M059J (cell line): ENCODE measurements around the gene ATP10A. TPM values are rescaled to one million over a fixed set of nuclear protein-coding genes. Genes with fewer than 3 reads are reported as not detected.

Experiments
- DNase-seq: peaks from one replicate; pipeline ENCODE4 v3.0.0-alpha.2; 2012; ENCODE audit warnings: low read depth
- total RNA-seq: library from RNA; depleted of rRNA; stranded (reverse); fragments of >200 nt; shearing (Covaris generic); gene quantifications from 2 replicates; pipeline ENCODE4 v1.2.3, GENCODE V29; 2014

Gene ATP10A
- total RNA-seq, 1 experiment from 2014 or later: not detected

- no peak for DNase-seq
Observed at GRCh38 chr15:25793354-25794050, 69.6 kb downstream of the ATP10A start.

GRCh38 chr15:25792128-25792527 is 71.0 kb downstream of the ATP10A start:
- no peak for DNase-seq

DNA sequence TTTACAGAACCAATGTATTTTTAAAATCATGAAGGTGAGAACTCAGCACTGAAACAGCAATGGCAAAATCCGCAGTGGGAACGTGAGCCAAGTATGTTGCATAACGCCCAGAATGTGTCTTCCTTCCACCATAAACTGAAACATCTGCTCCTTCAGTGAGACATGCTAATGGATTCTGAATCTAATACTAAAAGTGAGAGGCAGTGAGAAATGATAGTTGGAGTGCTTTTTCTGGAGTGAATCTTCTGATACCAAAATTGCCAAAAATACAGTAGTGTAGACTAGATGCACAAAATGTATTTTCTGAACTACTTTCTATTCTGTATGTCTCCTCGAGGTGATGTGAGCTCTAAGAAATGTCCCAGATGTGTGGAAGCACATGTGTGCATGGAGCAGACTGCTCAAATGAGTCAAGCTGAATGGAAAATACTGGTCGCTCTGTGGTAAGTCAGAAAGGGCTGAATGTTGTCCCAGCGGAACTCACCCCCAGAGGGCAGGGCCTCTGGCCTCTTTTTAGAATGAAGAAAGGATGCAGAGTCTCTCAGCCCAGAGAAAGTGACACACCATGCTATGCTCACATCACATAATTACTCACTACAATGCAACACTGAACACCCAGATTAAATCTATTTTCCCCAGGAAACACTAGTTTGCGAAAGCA is 73.0 kb downstream of the ATP10A start:
- DNase-seq: no peak

DNA sequence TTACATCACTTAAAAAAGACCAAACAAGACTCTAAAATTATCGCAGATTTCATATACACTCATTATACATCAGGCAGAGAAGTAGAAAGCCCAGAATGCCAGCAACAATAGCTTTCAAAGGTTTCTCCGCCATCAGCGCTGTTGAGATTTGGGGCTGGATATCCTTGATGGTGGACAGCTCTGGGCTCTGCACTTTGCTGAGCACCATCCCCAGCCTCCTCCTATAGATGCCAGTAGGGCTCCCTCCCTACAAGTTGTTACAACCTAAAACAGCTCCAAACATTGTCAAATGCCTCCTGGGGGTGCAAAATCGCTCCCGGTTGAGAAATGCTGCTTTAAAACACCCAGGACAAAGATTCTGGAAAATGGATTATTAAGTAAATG is 73.5 kb downstream of the ATP10A start:
- no peak for DNase-seq

- DNase-seq: no peak
Observed at GRCh38 chr15:25789211-25789610, 73.9 kb downstream of the ATP10A start.

- DNase-seq: peak; percentile 24
Observed at GRCh38 chr15:25787855-25788520, 75.1 kb downstream of the ATP10A start.

DNA sequence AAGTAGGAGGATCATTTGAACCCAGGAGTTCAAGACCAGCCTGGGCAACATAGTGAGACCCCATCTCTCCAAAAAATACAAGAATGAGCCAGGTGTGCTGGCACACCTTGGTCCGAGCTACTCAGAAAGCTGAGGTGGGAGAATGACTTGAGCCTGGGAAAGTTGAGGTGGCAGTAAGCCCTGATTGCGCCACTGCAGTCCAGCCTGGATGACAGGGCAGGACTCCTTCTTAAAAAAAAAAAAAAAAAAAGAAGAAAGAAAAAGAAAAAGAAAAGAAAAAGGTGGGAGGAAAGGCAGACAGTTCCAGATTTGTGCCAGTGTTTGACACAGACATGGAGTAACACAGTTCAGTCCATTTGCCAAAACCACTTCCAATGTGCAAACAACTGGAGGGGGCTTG is 75.7 kb downstream of the ATP10A start:
- DNase-seq: no peak

- DNase-seq: no peak
Observed at GRCh38 chr15:25786040-25786439, 77.1 kb downstream of the ATP10A start.

- no peak for DNase-seq
Observed at GRCh38 chr15:25785641-25786025, 77.5 kb downstream of the ATP10A start.

DNA sequence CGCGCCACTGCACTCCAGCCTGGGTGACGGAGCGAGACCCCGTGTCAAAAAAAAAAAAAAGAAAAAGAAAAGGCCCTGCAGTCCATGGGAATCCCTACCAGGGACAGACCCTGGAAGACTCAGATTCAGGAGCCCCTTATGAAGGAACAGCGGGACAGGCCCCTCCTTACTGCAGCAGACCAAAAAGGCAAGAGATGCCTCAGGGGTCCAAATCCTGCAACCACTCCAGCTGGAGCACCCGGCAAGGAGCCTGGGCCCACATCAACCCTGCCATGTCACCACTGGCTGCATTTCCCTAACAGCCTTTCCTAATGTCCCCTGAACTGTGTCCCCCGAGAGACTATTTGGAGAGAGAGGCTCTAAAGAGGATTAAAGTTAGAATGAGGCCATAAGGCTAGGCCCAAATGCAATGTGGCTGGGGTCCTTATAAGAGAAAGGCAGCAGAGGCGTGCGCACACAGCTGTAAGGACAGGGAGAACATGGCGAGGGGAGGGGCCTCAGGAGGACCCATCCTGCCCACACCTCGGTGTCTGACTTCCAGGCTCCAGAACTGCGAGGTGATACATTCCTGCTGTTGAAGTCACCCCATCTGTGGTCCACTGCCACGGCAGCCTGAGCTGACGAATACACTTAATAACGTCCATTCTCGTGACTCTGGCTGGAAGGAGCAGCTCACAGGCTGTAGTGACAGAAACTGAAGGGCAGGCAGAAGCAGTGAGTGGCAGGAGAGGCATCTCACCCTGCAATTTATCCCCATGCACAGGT is 78.1 kb downstream of the ATP10A start:
- DNase-seq: peak; percentile 65

DNA sequence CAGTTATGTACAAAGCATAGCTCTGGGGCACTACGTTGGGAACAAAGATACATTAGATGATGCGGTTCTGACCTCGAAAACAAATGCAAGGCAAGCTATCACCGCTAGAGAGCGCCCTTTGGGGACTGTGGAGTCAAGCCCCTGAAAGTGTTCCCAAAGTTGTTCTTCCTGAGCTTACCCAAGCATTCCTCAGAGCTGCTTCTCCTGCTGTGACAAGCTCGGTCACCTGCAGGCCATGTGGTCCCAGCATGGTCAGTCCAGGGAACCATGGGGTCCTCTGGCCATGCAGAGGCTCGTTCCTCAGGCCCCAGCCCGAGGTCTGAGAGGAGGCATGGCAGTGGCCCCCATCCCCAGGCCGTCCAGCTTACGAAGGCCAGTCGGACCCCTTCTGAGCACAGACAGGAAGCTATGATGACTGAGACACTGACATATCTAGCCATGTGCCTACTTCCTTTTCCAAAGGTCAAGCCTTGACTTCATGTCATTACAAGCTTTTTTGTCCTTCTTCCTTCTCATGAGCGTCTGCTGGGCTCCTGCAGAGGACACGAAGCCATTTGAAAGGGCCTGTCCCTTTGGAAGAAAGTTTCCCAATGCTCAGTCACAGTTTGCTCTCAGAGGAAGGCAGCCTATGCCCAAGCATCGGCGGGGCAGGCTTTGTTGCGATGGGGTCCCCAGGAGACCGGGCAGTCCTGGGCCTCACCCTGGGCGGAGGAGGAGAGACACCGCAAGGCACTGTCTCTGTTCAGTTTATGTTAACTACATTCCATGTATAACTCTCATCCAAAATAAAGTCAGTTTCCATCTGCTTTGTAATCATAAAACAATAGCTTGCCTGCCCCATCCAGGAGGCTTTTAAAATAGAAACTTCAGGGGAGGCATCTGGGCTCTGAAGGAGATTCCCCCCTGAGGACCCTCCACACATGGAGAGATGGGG is 79.3 kb downstream of the ATP10A start:
- peak; percentile 12 for DNase-seq

DNA sequence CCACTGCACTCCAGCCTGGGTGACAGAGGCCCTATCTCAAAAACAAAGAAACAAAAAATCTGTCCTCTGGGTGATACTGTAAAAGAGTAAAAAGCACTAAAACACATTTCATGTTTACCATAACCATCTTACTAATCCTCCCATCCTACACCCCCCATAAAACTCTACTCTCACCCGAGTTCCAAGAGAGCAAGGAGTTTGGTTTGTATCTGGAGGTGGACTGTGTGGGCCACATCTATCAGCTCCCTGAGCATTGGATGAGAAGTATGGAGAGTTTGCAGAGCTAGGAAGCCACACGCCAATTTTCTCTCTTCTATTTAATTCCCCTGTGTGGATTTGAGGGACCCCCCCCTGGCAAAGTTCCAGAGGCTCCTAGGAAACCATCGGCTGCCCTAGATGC is 80.0 kb downstream of the ATP10A start:
- DNase-seq: no peak

GRCh38 chr15:25780479-25781255 is 82.5 kb downstream of the ATP10A start:
- no peak for DNase-seq

DNA sequence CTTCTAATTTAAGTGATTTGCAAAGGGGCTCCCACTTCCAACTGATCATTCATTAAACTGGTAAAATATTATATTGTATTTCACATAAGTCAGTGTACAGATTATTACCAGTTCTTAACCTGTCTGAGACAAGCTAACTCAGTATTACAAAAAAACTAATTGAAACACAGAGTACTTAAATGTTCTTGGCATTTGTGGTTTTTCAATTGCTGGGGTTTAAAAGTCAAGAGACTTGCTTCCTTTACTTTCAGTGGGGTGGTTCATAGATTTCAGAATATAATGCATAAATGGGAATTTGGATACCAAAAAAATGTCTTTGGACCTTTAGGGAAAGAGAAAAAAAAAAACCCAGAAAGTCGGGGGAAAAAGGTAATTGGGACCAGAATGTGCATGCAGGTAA is 85.0 kb downstream of the ATP10A start:
- no peak for DNase-seq

GRCh38 chr15:25777037-25777436 is 86.1 kb downstream of the ATP10A start:
- no peak for DNase-seq

DNA sequence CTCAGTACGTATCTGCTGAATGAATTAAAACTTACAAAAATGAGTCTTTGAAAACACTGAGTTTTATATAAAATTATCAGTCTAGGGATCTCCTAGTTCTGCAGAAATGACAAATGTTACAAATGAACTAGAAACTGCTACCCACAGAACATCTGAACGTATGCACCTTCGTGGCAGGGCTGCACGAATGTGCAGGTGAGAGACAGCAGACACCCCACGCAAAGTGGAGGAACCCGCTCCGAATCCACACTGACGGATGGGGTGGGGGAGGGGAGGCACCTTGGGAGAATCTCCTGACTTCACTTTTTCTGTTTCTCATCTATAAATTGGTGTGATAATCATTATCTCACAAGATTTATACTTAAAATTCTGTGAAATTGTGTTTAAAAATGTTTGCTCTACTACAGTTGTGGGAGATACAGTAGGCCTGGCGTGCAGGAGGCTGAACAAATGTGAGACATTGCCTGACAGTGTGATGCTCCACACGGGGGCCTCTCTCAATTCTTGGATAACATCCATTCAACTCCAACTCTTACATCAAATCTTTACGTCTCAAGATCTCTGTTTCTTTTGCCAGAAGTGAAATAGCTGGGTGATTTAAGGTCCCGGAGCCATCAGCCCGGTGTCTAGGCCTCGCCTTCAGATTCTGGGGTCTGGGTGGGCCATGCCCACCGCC is 86.9 kb downstream of the ATP10A start:
- DNase-seq: no peak

DNA sequence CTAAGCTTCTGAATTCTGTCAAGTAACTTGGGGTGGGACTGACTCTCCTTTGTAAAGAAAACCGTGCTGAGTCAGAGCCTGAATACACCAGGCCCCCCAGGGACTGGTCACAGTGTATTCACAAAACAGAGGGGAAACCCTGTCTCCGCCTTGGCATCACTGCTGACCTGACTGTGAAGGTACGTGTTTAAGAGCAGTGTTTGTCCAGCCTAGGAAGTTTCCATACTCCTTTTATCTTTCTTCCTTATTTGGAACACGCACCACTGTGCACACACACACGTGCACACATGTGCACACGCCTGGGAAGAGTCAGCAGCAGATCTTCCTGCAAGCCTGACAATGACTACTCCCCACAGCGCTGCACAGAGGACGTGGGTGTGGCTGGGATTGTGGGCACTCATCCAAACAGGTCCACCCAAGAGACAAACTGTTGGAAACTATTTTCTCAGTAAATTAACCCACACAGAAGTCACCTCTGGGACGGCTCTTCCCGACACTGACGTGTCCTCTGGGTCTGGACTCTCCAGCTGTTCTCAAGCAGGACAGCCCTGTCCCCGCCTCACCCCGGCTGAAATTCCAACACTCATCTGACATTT is 87.7 kb downstream of the ATP10A start:
- peak; percentile 31 for DNase-seq

DNA sequence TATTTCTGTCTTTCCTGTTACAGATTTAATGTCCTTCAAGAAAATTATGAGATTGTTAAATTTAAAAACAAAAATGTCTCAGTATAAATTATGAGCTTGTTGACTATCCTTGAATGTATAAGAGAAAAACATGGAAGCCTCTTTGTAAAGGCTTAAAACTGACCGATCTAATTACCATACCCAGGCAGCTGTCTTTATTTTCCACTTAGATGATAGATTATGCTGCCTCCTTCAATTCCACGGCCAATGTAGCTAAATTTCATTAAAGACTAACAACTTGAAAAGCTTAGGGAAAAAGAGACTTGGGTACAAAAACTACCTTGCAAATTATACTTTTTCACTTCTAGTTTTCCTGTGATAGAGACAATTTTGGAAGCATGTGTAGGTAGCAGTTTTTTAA is 88.3 kb downstream of the ATP10A start:
- no peak for DNase-seq

DNA sequence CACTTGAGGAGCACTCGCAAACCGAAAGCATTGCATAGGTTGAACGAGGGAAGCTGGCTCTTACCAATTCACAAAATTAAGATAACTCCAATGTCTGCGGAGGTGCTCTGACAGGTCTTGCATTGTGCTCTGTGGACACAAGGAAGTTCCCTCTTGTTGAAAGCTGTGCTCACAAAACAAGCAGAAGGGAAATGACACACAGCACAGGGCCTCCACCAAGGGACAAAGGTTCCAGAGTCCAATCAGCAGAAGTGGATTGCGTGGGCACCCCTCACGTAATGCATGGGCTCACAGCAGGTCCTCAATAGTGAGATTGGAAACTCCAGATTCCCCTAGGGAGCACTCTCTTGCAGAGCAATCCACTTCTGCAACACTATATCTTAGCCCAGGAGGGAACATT is 89.9 kb downstream of the ATP10A start:
- no peak for DNase-seq

DNA sequence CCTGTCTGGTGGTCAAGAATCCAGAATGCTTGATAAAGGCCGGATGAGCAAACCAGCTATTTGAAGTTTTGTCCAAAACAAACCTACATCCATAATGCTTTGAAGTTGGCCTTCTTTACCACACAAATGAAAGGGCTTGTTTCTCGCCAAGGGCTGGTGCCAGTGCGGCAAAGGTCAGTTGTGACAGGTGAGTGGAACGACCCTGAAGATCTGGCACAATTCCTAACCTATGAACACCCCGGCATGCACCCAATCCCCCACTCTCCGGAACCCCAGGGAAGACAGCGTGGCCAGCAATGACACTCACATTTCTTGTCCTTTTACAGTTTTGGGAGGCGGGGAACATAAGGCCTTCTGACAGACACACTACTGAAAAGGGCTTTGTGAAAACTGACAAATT is 90.6 kb downstream of the ATP10A start:
- DNase-seq: no peak
